ENCODE data around the gene GP1BB. TPM values are rescaled to one million over a fixed set of nuclear protein-coding genes. Genes with fewer than 3 reads are reported as not detected.

GP1BB gene
- total and polyA plus RNA-seq, 2 experiments from 2014 or later, result 80.9 to 89.4 TPM

- no peak overlapping the region for H3K4me3 ChIP-seq
- no peak for TF ChIP-seq CTCF (IDR thresholded peaks at IDR 0.05; ENCODE audit: low read depth, low read length)
- H3K27me3 ChIP-seq, result peaks cover 97% of the 10 kb centered on the region
- H3K9me3 ChIP-seq (ENCODE audit: low read depth), result no peaks in the 10 kb centered on the region
- H3K4me1 ChIP-seq (ENCODE audit: low read depth), result no peaks in the 10 kb centered on the region
- H3K27ac ChIP-seq, result no peak overlapping the region
- no peak for DNase-seq (ENCODE audit: low read depth in 1 of 2, low spot score in 1 of 2)
- no peaks in the 10 kb centered on the region for H3K36me3 ChIP-seq
Measured at GRCh38 chr22:19764636-19765476, 41.5 kb downstream of the GP1BB start.

DNA sequence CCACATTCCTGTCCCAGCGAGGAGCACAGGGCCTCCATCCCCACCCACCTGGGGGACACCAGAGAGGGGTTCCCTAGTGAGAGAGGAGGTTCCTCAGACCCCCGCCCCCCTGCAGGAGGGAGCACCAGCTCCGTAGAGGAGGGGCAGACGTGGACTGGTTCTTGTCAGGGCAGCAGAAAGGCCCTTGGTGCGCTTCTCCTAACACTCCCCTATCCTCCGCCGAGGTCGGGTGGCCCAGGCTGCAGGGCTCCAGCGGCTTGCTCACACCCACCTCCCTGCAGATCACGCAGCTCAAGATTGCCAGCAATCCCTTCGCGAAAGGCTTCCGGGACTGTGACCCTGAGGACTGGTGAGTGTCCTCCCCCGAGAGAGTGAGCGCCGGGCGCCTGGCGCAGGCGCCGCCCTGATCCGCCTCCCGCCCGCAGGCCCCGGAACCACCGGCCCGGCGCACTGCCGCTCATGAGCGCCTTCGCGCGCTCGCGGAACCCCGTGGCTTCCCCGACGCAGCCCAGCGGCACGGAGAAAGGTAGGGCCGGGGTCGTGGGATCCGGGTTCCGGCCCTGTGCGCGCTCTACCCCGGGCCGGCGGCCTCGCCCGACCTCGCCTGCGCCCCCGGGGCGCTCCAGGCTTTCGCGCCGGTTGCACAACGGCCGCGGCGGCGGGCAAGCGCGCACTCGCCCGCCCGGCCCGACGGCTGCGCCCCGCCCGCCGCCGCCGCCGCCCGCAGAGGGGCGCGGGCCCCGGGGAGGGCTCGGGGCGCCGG, 42.3 kb downstream of the GP1BB start:
- peak in 1 of 2 donors; percentile 29 for DNase-seq (ENCODE audit: low read depth in 1 of 2, low spot score in 1 of 2)
- no peak overlapping the region for H3K4me3 ChIP-seq
- H3K9me3 ChIP-seq (ENCODE audit: low read depth), result no peaks in the 10 kb centered on the region
- no peaks in the 10 kb centered on the region for H3K36me3 ChIP-seq
- TF ChIP-seq CTCF (IDR thresholded peaks at IDR 0.05; ENCODE audit: low read depth, low read length), result no peak
- no peak overlapping the region for H3K27ac ChIP-seq
- no peaks in the 10 kb centered on the region for H3K4me1 ChIP-seq (ENCODE audit: low read depth)
- H3K27me3 ChIP-seq, result peaks cover 99% of the 10 kb centered on the region

- Histone ChIP-seq H3K4me3 (peak overlapping the region; percentile 20), H3K36me3 (no peaks in the 10 kb centered on the region), H3K4me1 (ENCODE audit: low read depth) (no peaks in the 10 kb centered on the region), H3K27me3 (peaks cover 100% of the 10 kb centered on the region), H3K9me3 (ENCODE audit: low read depth) (no peaks in the 10 kb centered on the region), H3K27ac (no peak overlapping the region)
- no peak for DNase-seq (ENCODE audit: low read depth in 1 of 2, low spot score in 1 of 2)
- TF ChIP-seq CTCF (IDR thresholded peaks at IDR 0.05; ENCODE audit: low read depth, low read length), result no peak
Measured at GRCh38 chr22:19766240-19766510, 42.8 kb downstream of the GP1BB start.

GRCh38 chr22:19766511-19767426, 43.4 kb downstream of the GP1BB start:
- Histone ChIP-seq H3K4me1 (ENCODE audit: low read depth) (no peaks in the 10 kb centered on the region), H3K27ac (no peak overlapping the region), H3K27me3 (peaks cover 100% of the 10 kb centered on the region), H3K36me3 (no peaks in the 10 kb centered on the region), H3K4me3 (peak overlapping the region; percentile 20), H3K9me3 (ENCODE audit: low read depth) (no peaks in the 10 kb centered on the region)
- peak; percentile 22 to 50 for DNase-seq (ENCODE audit: low read depth in 1 of 2, low spot score in 1 of 2)
- TF ChIP-seq CTCF (IDR thresholded peaks at IDR 0.05; ENCODE audit: low read depth, low read length), result peak; percentile 21
